GM18909 (cell line): ENCODE data around the gene MUS81.
"Not testable (repeated sequence)": the region's sequence is repeated elsewhere in the genome, so short reads cannot be mapped to it uniquely, and the experiment has no call there.

ENCODE experiments used
- ATAC-seq: cut with Tn5 transposase; IDR thresholded peaks from one replicate; pipeline ENCODE4 v1.9.1; 2021; ENCODE audit warnings: mild to moderate bottlenecking; ENCODE audit not compliant: unreplicated experiment, poor library complexity

The MUS81 gene

GRCh38 chr11:65888163-65888814 is 28.1 kb downstream of the MUS81 start, which contains the start of gene FIBP:
FIBP (minus strand) TSS chr11:65888471; CDS start chr11:65888418, 53 bp downstream.
- peak; percentile 45 for ATAC-seq

- ATAC-seq = peak; percentile 54
These were observed 30.3 kb downstream of the MUS81 start, which contains the start of gene CCDC85B for GRCh38 chr11:65890324-65891218. CCDC85B (plus strand) TSS chr11:65890673; CDS start chr11:65890784, 111 bp downstream.

- ATAC-seq = no peak
These were observed 31.2 kb downstream of the MUS81 start for GRCh38 chr11:65891219-65892136.

GRCh38 chr11:65892137-65892540 is 31.9 kb downstream of the MUS81 start:
- ATAC-seq = not testable (repeated sequence)

- no peak for ATAC-seq
These were observed 32.6 kb downstream of the MUS81 start for GRCh38 chr11:65892661-65893317.

GRCh38 chr11:65894034-65894591 is 33.9 kb downstream of the MUS81 start:
- no peak for ATAC-seq

- no peak for ATAC-seq
These were observed 35.3 kb downstream of the MUS81 start for GRCh38 chr11:65895482-65895981.

- ATAC-seq = no peak
These were observed 36.1 kb downstream of the MUS81 start for GRCh38 chr11:65896034-65896999.

- no peak for ATAC-seq
These were observed 36.8 kb downstream of the MUS81 start for GRCh38 chr11:65897020-65897471.

GRCh38 chr11:65898656-65899355 is 38.6 kb downstream of the MUS81 start:
- no peak for ATAC-seq

GRCh38 chr11:65899356-65900124 is 39.3 kb downstream of the MUS81 start:
- ATAC-seq = no peak

- peak; percentile 79 for ATAC-seq
These were observed 40.1 kb downstream of the MUS81 start, which contains the start of gene FOSL1 for GRCh38 chr11:65900125-65900898. FOSL1 (minus strand) TSS chr11:65900388; CDS start chr11:65900339, 49 bp downstream.

- ATAC-seq = no peak
These were observed 40.6 kb downstream of the MUS81 start for GRCh38 chr11:65900899-65901180.

- ATAC-seq = no peak
These were observed 42.8 kb downstream of the MUS81 start for GRCh38 chr11:65903068-65903481.

GRCh38 chr11:65903715-65904114 is 43.5 kb downstream of the MUS81 start:
- no peak for ATAC-seq

GRCh38 chr11:65906602-65907001 is 46.4 kb downstream of the MUS81 start:
- no peak for ATAC-seq
